ENCODE measurements around the gene CNIH1.
"Not testable (repeated sequence)": the region's sequence is repeated elsewhere in the genome, so short reads cannot be mapped to it uniquely, and the experiment has no call there.

The CNIH1 gene

DNA sequence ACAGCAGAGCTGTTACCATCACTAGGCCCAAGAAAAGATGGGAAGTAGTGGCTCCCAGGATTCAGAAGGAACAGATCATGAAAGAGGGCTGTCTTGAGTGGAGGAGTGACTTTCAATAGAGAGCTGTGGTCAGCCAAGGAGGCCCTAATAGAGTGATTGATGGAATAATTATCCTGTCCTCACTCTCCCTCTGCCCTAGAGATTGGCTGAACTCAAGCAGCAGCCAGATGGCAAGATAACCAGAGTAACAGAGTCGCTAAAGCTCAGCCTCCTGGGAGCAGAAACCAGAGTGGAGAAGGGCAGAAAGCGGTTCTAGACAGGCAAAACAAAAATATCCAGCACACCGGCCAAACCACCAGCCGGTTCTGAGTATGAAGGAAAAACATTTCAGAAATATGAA lies 24.5 kb upstream of the CNIH1 start:
- no peak for DNase-seq

DNA sequence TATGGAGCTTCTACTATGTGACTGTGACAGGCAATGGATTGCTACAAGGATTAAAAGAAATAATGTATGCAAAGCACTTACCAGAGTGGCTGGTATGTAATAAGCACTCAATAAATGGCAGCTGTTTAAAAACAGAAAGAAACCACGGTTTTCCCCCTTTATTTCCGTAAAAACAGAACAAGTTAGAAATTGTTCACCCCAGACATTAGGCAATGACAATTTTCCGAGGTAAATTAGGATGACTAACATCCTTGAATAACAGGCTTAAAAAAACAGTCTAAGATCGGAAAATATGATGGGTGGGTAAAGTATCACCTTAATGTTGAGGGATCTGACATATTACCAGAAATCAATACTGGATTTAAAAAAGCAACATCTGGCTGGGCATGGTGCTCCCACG lies 20.9 kb upstream of the CNIH1 start:
- no peak for DNase-seq

DNA sequence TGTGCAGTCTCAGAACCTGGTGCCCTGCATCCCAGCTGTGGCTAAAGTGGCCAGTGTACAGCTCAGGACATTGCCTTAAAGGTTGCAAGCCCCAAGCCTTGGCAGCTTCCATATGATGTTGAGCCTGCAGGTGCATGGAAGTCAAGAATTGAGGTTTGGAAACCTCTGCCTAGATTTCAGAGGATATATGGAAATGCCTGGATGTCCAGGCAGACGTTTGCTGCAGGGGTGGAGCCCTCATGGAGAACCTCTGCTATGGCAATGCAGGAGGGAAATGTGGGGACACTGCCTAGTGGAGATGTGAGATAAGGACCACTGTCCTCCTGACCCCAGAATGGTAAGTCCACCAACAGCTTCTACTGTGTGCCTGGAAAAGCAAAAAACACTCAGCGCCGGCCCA lies 17.9 kb upstream of the CNIH1 start:
- no peak for DNase-seq

DNA sequence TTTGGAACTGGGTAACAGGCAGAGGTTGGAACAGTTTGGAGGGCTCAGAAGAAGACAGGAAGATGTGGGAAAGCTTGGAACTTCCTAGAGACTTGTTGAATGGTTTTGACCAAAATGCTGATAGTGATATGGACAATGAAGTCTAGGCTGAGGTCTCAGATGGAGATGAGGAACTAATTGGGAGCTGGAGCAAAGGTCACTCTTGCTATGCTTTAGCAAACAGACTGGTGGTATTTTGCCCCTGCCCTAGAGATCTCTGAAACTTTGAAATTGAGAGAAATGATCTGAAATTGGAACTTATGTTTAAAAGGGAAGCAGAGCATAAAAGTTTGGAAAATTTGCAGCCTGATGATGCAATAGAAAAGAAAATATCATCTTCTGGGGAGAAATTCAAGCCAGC lies 17.4 kb upstream of the CNIH1 start:
- not testable (repeated sequence) for DNase-seq

DNA sequence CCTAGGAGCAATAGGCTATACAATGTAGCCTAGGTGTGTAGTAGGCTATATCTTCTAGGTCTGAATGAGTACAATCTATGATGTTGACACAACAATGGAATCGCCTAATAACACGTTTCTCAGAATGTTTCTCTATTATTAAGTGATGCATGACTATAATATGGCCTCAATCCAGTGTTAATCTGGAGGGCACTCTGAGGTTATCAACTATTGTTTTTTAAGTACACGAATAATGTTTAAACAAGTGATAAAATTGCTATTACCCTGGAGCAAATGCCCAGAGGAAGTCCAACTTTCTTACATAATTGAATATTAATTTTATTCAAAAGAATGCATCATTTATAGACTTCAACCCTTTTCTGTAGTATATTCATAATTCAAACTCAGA lies 16.4 kb upstream of the CNIH1 start:
- no peak for DNase-seq

DNA sequence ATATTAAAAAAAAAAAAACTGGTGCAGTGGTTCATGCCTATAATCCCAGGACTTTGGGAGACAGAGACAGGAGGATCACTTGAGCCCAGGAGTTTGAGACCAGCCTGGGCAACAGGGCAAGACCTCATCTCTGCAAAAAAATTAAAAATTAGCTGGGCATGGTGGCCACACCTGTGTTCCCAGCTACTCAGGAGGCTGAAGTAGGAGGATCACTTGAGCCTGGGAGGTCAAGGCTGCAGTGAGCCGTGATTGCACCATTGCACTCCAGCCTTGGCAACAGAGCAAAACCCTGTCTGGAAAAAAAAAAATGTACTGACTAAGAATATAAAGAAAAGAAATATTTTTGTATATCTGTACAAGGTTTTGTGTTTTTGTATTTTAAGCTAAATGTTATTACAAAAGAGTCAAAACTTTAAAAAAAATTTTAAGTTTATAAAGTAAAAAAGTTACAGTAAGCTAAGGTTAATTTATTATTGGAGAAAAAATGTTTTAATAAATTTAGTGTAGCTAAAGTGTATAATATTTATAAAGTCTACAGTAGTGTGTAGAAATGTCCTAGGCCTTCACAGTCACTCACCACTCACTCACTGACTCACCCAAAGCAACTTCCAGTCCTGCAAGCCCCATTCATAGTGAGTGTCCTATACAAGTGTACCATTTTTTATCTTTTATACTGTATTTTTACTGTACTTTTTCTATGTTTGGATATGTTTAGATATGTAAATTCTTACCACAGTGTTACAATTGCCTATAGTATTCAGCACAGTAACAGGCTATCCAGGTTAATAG lies 15.8 kb upstream of the CNIH1 start:
- not testable (repeated sequence) for DNase-seq

DNA sequence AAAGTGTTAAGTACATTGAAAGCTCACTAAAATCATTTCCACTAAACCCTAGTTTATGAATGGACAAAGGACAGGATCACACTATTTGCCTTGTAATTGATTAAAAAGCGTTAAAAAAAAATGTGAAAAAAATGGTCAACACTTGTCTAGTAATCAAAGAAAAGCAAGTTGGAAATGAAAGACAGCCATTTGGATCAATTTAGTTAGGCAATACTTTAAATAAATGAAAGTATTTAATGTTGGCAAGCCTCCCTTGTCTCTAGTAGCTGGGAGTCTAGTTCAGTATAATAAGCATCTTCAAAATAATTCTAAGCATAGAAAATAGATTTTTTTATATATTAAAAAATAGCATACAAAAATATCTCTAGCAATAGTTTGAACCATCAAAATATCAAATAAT lies 14.2 kb upstream of the CNIH1 start:
- no peak for DNase-seq

DNA sequence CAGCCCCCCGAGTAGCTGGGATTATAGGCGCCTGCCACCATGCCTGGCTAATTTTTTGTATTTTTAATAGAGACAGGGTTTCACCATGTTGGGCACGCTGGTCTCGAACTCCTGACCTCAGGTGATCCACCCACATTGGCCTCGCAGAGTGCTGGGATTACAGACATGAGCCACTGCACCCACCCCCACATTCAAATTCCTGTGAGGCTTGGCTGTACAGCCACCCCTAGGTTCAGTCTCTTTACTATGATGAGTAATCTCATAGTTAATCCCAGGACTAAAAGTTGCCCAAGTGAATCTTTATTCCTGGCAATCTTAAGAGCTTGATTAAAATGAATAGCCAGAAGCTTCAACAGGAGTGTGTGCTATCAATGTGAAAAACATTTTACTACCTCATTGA lies 12.8 kb upstream of the CNIH1 start:
- not testable (repeated sequence) for DNase-seq

DNA sequence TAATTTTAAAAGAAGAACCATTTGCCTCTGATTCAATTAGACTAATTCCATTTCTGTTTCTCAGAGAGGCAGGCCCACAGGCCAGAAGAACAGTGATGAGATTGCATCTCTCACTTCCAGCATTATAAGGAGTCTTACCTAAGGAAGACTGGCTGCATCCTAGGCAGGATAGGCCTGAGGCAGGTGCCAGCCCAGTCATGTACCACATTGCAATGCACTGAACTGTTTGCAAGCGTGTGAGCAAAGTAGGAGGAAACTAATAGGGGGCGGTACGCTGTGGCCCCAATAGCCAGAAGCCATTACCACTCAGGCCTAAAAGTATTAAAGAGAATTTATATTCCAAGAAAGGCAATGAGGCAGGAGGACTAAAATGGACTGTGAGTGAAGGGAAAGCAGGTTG lies 12.1 kb upstream of the CNIH1 start:
- no peak for DNase-seq

DNA sequence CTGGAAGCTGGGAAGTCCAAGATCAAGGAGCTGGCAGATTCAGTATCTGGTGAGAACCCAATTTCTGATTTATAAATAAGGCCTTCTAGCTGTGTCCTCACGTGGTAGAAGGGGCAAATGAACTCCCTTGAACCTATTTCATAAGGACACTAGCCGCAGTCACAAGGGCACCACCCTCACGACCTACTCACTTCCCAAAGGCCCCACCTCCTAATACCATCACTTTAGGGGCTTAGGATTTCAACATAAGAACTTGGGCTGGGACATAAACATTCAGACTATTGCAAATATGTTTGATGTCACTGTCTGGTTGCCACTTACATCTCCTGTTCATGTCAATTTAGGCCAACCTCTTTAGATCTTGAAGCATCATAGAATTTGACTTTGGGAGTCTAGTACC lies 10.8 kb upstream of the CNIH1 start:
- DNase-seq = no peak

DNA sequence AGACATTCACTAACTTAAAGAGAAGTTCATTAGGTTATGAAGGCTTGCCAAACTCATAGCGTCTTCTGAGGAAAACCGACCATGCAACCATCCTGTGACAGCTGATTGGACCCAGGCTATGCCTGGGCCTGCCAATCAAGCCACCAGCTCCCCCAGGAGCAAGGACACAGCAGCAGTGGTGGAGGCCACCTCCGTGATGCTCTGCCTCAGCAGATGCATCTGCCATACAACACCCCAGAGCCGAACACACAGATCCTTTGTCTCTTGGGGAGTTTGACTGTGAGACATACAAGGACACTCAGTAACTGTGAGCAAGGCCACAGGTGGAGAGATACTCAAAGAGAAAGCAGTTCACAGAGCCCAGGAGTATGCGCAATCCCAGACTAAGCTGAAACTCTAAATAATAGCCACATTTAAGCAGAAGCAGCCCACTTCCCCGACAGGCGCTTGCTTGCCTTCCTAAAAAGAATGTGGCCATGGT lies 10.0 kb upstream of the CNIH1 start:
- no peak for DNase-seq

DNA sequence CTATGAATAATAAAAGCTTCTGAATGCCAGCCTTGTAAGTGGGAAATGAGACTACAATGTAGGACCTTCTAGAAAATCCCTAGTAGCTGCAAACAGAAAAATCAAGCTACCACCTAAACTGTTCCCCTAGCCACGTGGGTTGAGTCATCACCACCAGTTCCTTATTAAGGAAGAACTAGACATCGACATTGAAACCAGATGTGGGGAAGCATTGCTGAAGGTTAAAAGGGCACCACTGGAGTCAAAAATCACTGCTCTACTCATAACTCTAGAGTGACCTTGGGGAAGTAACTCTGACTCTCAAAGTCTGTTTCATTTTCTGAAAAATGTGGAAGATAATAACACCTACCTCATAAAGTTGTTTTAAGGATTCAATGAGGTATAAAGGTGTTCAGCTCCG lies 9.4 kb upstream of the CNIH1 start:
- DNase-seq = no peak

DNA sequence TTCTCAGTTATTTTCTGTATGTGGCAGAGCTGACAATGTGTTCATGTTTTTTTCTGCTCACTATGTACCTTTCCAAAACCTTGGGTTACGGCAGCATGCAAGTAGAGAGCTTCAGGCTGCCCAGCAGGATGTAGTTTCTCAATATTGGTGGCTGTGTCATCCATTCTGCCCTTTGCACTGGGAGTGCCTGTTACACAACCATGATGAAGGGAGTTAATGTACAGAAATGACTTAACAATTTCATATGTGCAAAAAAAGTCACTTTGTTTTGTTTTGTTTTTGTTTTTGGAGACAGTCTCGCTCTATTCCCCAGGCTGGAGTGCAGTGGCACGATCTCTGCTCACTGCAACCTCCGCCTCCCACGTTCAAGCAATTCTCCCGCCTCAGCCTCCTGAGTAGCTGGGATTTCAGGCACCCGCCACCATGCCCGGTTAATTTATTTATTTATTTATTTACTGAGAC lies 6.1 kb upstream of the CNIH1 start:
- DNase-seq = no peak

DNA sequence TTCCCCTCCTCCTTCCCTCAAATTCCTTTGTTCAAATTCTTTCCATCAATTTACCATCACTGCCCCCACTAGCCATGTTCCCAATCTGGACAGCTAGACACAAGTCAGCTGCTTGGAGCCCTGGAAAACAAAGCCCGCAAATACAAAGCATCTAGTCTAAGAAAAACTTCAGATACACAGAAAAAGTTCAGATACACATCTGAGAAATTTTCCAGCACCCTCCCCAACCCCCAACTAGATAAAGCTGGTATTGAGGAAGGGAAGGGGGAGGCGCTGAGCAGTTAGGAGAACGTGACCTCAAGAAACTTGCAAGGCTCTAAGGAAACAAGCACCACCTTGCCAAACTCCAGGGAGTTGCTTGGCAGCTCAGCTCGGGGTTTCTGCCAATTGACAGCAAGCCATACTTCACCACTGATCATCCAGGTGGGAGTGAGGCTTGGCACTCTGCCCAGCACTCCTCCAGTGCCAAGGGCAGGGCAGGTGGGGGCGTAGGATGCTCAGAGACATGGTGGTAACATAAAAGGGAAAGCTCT lies 5.1 kb upstream of the CNIH1 start:
- no peak for DNase-seq

DNA sequence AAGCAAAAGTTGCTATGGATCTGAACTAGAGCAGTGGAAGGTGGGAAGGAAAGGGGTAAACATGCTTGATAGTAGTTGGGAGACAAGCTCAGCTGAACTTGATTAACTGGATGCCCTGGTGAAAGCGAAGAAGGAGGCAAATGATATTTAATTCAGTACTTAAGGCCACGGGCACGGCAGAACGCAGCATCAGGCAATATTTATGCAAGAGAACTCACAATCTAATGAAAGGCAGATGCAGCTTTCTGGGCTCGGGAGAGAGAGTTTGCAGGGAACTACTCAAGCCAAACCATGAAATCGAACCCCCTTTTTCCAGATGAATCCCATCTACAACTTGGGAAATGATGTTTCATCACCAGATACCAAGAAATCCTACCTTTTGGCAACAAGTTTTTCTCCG lies 3.5 kb upstream of the CNIH1 start:
- no peak for DNase-seq

DNA sequence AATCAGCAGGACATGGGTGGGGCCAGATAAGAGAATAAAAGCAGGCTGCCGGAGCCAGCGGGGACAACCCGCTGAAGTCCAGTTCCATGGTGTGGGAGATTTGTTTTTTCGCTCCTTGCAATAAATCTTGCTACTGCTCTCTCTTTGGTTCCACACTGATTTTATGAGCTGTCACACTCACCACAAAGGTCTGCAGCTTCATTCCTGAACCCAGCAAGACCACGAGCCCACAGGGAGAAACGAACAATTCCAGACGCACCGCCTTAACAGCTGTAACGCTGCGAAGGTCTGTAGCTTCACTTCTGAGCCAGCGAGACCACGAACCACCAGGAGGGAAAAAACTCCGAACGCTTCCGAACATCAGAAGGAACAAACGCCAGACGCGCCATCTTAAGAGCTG lies 2.8 kb upstream of the CNIH1 start:
- no peak for DNase-seq

DNA sequence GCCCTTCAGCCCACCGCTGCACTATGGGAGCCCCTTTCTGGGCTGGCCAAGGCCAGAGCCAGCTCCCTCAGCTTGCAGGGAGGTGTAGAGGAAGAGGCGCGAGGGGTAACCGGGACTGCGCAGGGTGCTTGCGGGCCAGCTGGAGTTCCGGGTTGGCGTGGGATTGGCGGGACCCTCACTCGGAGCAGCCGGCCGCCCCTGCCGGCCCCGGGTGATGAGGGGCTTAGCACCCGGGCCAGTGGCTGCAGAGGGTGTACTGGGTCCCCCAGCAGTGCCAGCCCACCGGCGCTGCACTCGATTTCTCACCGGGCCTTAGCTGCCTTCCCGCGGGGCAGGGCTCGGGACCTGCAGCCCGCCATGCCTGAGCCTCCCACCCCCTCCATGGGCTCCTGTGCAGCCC lies 1.8 kb upstream of the CNIH1 start:
- not testable (repeated sequence) for DNase-seq

DNA sequence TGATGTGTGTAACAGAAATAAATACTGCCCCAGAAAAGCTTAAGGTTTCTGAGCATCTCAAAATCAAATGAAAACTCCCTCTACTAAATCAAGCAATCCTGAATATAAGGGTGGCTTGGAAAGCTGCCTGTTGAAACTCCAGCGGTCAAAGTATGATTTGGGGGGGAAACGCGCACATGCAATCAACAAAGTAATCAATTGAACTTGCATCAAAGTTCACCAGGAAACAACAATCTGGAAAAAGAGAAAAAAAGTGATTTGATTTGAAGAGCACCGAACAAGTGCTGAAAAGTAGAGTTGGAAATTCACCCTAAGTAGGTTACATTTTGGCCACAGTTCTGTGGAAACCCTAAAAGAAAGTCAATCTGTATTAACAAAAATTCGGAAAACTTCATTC lies 700 bp downstream of the CNIH1 start:
- DNase-seq = no peak

DNA sequence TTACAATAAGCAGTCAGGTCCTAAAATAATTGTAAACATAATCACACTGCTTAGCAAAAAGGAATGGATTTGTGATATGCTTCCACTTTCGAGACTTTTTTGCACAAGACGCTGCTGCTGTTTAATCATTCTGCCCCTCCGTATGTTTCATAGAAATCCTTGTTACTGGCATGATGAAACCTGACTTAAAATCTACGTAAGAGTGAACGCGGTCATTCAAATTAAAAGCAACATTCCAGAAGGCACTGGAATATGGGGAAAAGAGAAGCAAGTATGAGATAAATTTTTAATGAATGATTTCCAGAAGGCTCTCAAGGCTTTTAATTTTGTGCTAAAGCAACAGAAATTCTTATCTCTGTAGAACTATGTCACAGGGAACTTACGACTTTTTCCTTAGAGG lies 1.1 kb downstream of the CNIH1 start:
- no peak for DNase-seq

DNA sequence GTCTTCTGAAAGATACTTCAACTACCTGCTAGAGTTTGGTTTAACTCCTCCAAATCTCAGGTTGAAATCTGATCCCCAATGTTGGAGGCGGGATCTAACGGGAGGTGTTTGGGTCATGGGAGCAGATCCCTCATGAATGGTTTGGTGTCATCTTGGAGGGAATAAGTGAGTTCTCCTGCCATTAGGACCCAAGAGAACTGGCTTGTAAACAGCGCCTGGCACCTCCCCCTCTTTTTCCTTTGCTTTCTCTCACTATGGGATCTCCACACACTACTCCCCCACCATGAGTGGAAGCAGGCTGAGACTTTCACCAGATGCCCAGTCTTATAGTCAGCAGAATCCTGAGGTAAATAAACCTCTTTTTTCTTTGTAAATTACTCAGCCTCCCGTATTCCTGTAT lies 2.5 kb downstream of the CNIH1 start:
- DNase-seq = no peak

DNA sequence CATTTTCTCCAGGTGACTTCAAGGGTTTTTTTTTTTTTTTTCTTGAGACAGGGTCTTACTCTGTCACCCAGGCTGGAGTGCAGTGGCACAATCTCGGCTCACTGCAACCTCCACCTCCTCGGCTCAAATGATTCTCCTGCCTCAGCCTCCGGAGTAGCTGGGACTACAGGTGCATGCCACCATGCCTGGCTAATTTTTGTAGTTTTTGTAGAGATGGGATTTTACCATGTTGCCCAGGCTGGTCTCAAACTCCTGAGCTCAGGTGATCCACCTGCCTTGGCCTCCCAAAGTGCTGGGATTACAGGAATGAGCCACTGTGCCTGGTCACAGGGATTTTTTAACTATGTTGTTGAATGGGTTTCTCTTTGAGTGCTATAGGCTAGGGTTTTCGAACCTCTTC lies 3.2 kb downstream of the CNIH1 start:
- DNase-seq = not testable (repeated sequence)

DNA sequence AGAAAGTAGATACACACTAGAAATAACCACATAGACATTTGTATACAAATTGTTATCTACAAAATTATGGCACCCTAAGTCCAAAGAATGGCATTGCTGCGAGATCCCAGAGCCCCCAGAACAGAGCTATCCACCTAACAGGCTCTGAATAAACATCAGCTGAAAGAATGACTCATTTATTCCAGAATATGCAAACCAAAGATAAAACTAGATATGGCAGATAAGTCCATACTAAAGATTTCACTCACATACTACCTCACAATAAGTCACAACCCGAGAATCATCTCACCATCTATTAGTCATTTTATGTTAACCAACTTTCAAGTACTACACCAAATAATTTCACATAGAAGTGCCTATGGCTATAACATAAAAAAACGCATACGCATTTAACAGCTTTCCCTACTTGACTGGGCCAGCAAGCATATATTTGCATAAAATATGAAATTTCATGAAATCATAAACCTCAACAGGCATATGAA lies 5.6 kb downstream of the CNIH1 start:
- peak; percentile 15 for DNase-seq

DNA sequence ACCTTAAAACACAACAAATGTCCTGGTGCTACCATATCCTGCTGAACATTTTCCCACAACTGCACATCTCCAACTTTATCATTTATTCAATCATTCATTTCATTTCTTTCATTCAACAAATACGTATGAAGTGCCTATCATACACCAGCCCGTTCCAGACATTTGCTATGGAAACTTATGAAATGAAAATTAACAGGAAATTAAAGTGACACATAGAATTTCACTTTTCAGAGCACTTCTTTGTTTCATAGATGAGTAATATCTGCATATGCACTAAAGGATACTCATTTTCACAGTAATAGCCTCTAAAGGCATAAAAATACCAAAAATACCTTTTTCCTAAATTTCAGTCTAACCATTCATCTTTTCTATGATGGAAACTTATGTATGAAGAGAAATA lies 12.6 kb downstream of the CNIH1 start:
- DNase-seq = no peak

DNA sequence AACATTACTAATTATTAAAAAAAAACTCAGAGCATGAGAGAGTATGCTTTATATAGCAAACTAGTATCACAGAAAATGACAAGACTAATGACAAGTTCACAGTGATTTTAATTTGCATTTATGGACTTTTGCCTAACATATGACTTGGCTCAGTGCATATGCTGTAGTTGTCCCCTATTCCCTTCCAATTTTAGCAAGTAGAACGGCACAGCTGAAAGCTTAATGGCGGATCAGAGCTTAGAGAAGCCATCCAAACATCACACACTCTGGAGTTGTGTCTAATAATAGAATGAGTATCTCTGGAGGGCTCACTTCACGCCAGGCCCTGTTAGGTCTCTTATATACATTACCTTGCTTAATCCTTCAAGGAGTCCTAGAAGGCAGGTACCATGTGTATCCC lies 13.3 kb downstream of the CNIH1 start:
- no peak for DNase-seq

All from activated naive CD4-positive, alpha-beta T cell treated with Interleukin-2 at 50 U/mL for 16 hours (primary cell).